Type B pancreatic cell (in vitro differentiated cells): ENCODE results near the gene IGHMBP2. TPM values are rescaled to one million over a fixed set of nuclear protein-coding genes. Genes with fewer than 3 reads are reported as not detected.

Experiments used
- DNase-seq: peaks from one replicate; pipeline ENCODE4 v3.0.0; 2021; ENCODE audit warnings: mixed read lengths; ENCODE audit not compliant: unreplicated experiment; ENCODE audit errors: extremely low spot score
- H3K27ac Mint-ChIP-seq: 2 replicates; pipeline ENCODE4 v1.8.0; 2021; ENCODE audit warnings: mild to moderate bottlenecking, mixed read lengths
- H3K27me3 Mint-ChIP-seq: 2 replicates; pipeline ENCODE4 v1.8.0; 2021; ENCODE audit warnings: mixed read lengths
- H3K36me3 Mint-ChIP-seq: 2 replicates; pipeline ENCODE4 v1.8.0; 2021; ENCODE audit warnings: mixed read lengths
- H3K4me1 Mint-ChIP-seq: one replicate; pipeline ENCODE4 v1.8.0; 2021; ENCODE audit warnings: mixed read lengths; ENCODE audit not compliant: unreplicated experiment
- H3K4me3 Mint-ChIP-seq: 2 replicates; pipeline ENCODE4 v1.8.0; 2021; ENCODE audit warnings: mild to moderate bottlenecking, mixed read lengths
- H3K9me3 Mint-ChIP-seq: 2 replicates; pipeline ENCODE4 v1.8.0; 2021; ENCODE audit warnings: mixed read lengths
- total RNA-seq: library from RNA; stranded (reverse); gene quantifications from 2 replicates; pipeline ENCODE4 v1.2.1, GENCODE V29; 2021; ENCODE audit warnings: low replicate concordance
- TF ChIP-seq, protein P1 (sequence below): fragments of 200-600 bp; sonication (generic); conservative IDR thresholded peaks from 2 replicates; pipeline ENCODE4 v1.5.0; 2021; ENCODE audit warnings: antibody characterized with exemption, mild to moderate bottlenecking

Gene IGHMBP2
- total RNA-seq, 1 donor from 2014 or later, result 28.8 TPM

DNA sequence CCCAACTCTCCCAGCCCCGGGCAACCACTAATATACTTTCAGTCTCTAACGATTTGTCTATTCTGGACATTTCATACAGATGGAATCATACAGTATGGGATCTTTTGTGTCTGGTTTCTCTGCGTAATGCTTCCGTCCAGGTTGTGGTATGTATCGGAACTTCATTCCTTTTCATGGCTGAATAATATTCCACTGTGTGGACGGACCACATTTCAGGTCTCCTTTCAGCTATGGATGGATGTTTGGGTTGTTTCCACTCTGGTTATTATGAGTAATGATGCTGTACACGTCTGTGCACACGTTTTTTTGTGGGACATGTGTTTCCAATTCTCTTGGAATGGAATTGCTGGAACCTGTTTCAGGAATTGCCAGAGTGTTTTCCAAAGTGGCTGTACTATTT lies 44.6 kb upstream of the IGHMBP2 start:
- Mint-ChIP-seq H3K36me3 (peaks cover 4% of the 10 kb centered on the region), H3K4me1 (peaks cover 8% of the 10 kb centered on the region), H3K9me3 (peaks cover 3% of the 10 kb centered on the region), H3K27ac (no peak overlapping the region), H3K4me3 (no peak overlapping the region), H3K27me3 (peaks cover 17% of the 10 kb centered on the region)
- TF ChIP-seq, protein P1, sequence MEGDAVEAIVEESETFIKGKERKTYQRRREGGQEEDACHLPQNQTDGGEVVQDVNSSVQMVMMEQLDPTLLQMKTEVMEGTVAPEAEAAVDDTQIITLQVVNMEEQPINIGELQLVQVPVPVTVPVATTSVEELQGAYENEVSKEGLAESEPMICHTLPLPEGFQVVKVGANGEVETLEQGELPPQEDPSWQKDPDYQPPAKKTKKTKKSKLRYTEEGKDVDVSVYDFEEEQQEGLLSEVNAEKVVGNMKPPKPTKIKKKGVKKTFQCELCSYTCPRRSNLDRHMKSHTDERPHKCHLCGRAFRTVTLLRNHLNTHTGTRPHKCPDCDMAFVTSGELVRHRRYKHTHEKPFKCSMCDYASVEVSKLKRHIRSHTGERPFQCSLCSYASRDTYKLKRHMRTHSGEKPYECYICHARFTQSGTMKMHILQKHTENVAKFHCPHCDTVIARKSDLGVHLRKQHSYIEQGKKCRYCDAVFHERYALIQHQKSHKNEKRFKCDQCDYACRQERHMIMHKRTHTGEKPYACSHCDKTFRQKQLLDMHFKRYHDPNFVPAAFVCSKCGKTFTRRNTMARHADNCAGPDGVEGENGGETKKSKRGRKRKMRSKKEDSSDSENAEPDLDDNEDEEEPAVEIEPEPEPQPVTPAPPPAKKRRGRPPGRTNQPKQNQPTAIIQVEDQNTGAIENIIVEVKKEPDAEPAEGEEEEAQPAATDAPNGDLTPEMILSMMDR, result no peak
- no peak for DNase-seq

DNA sequence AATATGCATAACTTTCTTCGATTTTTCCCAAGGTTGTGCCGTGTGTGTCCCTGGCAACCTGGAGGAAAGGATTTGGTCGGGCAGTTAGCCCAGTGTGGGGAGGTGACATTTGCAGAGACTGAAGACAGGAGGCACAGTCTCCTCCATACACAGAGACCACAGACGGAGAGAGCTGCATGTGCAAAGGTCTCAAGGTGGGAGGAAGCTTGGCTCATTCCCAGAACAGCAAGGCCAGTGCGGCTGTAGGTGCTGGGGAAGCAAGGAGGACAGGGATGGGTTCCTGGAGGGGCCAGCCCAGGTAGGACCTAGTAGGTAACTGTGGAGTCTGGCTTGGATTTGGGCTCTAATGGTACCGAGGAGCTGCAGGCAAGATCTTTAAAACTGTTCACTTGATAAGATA lies 41.3 kb upstream of the IGHMBP2 start:
- DNase-seq, result no peak
- Mint-ChIP-seq H3K4me1 (no peaks in the 10 kb centered on the region), H3K4me3 (no peak overlapping the region), H3K27ac (no peak overlapping the region), H3K36me3 (peaks cover 4% of the 10 kb centered on the region), H3K9me3 (peaks cover 3% of the 10 kb centered on the region), H3K27me3 (peaks cover 4% of the 10 kb centered on the region)
- TF ChIP-seq, protein P1, result no peak

DNA sequence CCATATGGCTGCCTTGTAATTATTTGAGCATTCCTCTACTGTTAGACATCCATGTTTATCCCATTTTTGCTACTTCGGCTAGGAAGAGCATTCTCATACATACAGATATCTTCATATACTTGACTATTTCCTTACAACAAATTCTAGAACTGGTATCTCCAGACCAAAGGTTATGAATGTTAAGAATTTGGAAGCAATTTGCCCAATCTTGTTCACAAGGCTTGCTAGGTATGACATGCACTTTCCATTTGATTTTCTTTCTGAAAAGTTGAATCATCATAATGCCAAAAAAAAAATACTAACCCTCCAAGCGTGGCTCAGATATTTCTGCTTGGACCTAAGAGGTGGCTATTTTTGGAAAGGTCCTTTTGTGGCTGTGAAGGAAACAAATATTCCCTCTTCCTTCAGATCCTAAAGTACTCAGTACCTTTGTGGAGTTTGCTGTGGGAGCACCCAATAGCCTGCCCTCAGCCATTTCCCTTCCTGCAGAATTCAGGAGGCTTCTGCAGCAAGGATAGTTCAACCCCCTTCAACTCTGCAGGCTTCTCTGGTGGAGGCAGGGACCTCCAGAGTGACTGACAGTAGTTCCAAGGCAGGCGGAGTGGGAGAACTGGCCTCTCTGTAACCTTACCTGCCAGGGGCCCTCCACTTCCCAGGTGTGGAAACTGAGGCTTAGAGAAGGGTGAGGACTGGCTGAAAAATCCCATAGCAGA lies 40.0 kb upstream of the IGHMBP2 start:
- H3K4me1 Mint-ChIP-seq, result peaks cover 3% of the 10 kb centered on the region
- H3K9me3 Mint-ChIP-seq, result peaks cover 3% of the 10 kb centered on the region
- H3K27ac Mint-ChIP-seq, result no peak overlapping the region
- peaks cover 3% of the 10 kb centered on the region for H3K27me3 Mint-ChIP-seq
- no peak for DNase-seq
- H3K36me3 Mint-ChIP-seq, result peaks cover 4% of the 10 kb centered on the region
- TF ChIP-seq, protein P1, result no peak
- no peak overlapping the region for H3K4me3 Mint-ChIP-seq

DNA sequence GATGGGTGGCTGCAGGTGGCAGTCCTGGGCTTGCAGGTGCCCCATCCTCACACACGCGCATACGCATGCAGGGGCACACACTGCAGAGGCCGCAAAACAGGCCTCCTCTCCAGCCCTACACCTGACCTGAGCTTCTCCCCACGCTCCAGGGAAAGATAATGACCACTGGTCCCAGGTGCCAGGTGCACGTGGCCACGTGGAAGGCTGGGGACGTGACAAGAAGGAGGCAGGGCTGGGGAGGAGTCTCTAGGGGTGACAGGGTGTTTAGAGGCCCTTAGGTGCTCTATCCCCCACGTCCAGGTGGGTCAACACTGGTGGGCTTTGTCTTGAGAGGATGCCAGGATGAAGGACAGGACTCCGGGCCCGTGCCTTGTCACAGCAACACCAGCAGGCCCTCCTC lies 38.5 kb upstream of the IGHMBP2 start:
- H3K27ac Mint-ChIP-seq, result no peak overlapping the region
- no peak for DNase-seq
- TF ChIP-seq, protein P1, result no peak

DNA sequence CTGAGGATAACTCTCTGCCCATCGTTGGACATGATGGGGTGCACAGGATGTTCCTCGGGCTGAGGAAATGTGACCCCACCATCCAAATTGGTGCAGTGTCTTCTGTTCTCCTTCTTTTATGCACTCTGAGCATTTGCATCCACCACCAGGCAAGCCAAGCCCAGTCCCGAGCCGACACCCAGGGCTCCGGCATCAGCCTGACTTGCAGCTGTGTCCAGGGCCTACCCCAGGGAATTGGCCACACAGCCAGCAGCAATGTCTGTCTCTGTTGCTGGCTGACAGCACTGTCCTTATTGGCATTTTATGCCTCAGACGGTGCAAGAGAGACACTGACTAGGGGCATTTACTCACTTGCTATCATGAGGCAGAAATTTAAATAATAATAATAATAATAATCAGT lies 36.6 kb upstream of the IGHMBP2 start:
- TF ChIP-seq, protein P1, result no peak
- DNase-seq, result no peak
- Mint-ChIP-seq H3K27ac (no peak overlapping the region), H3K4me1 (peaks cover 22% of the 10 kb centered on the region), H3K27me3 (peaks cover 9% of the 10 kb centered on the region), H3K4me3 (no peak overlapping the region), H3K36me3 (peaks cover 4% of the 10 kb centered on the region), H3K9me3 (peaks cover 3% of the 10 kb centered on the region)

More for the DNA sequence above, 38.5 kb upstream of the IGHMBP2 start:
- peaks cover 5% of the 10 kb centered on the region for H3K27me3 Mint-ChIP-seq
- peaks cover 4% of the 10 kb centered on the region for H3K36me3 Mint-ChIP-seq
- H3K4me1 Mint-ChIP-seq, result peaks cover 16% of the 10 kb centered on the region
- H3K9me3 Mint-ChIP-seq, result peaks cover 3% of the 10 kb centered on the region
- H3K4me3 Mint-ChIP-seq, result no peak overlapping the region
